ENCODE results near the gene DNAH17.

DNA sequence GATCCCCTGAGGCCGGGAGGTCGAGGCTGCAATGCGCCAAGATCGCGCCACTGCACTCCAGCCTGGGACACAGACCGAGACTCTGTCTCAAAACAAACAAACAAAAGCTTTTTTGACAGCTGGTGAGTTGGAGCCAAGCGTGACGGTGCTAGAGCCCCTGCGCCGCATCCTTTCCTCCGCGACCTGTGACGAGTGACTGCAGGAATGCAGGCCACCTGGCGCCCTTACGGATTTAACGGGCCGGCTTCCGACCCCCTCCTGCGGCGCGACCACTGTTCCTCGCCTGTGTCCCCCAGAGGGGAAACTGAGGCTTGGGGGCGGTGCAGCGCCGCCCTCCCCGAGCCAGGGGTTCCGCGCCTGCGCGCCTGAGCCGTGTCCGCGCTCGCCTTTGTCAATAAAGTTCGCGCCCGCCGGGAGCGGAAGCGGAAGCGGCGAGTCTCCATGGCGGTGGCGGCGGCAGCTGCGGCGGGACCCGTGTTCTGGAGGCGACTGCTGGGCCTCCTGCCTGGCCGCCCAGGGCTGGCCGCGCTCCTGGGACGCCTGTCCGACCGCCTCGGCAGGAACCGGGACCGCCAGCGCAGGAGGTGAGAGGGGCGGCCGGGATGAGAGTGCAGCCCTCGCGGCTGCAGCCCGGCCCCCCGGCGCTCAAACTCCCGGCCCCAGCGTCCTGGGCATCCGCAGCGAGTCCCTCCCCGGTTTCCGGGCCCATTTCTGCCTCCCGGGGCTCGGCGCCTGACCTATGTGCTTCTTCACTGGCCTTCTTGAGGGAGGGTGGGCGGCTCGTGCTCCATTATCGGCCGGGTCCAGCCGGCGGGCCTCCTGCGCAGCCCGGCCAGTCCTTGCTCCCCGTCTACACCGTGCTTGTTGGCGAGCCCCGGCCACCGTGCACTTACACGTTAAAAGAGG is 198.7 kb downstream of the DNAH17 start, which contains the start of gene PGS1:
- TF ChIP-seq, protein P1, sequence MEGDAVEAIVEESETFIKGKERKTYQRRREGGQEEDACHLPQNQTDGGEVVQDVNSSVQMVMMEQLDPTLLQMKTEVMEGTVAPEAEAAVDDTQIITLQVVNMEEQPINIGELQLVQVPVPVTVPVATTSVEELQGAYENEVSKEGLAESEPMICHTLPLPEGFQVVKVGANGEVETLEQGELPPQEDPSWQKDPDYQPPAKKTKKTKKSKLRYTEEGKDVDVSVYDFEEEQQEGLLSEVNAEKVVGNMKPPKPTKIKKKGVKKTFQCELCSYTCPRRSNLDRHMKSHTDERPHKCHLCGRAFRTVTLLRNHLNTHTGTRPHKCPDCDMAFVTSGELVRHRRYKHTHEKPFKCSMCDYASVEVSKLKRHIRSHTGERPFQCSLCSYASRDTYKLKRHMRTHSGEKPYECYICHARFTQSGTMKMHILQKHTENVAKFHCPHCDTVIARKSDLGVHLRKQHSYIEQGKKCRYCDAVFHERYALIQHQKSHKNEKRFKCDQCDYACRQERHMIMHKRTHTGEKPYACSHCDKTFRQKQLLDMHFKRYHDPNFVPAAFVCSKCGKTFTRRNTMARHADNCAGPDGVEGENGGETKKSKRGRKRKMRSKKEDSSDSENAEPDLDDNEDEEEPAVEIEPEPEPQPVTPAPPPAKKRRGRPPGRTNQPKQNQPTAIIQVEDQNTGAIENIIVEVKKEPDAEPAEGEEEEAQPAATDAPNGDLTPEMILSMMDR (IDR thresholded peaks at IDR 0.05), result peak in 1 of 3 experiments; percentile 4
- TF ChIP-seq POLR2A (IDR thresholded peaks at IDR 0.05) (peak in 1 of 2 donors; percentile 64), POLR2AphosphoS5 (IDR thresholded peaks at IDR 0.05; ENCODE audit: insufficient read depth in 1 of 2, low read depth in 1 of 2) (peak; percentile 86 to 90)

Measured in vagina (tissue), 2 donors.